Osteoblast (primary cell): ENCODE measurements around the gene NEUROD2. TPM values are rescaled to one million over a fixed set of nuclear protein-coding genes. Genes with fewer than 3 reads are reported as not detected.

Experiments used
- DNase-seq: peaks from one replicate; pipeline ENCODE4 v3.0.0; 2011; ENCODE audit warnings: low spot score, mixed read lengths; ENCODE audit not compliant: insufficient read length; ENCODE audit errors: missing footprints
- H2AFZ ChIP-seq: 2 replicates; pipeline ENCODE4 v1.6.0; 2011; ENCODE audit warnings: mild to moderate bottlenecking, low read length
- H3K27ac ChIP-seq: 2 replicates; pipeline ENCODE4 v1.5.1; 2011; ENCODE audit warnings: mild to moderate bottlenecking, low read depth, low read length, moderate library complexity
- H3K27me3 ChIP-seq: 2 replicates; pipeline ENCODE4 v1.6.0; 2012; ENCODE audit warnings: mild to moderate bottlenecking, control low read depth, inconsistent platforms, low read length, moderate library complexity; ENCODE audit not compliant: insufficient read depth
- H3K36me3 ChIP-seq: 2 replicates; pipeline ENCODE4 v1.5.1; 2011; ENCODE audit warnings: mild to moderate bottlenecking, low read length, control low read depth, moderate library complexity; ENCODE audit not compliant: insufficient read depth
- H3K4me1 ChIP-seq: 2 replicates; pipeline ENCODE4 v1.5.1; 2011; ENCODE audit warnings: mild to moderate bottlenecking, low read length, control low read depth, moderate library complexity; ENCODE audit not compliant: insufficient read depth
- H3K4me2 ChIP-seq: 2 replicates; pipeline ENCODE4 v1.6.0; 2011; ENCODE audit warnings: mild to moderate bottlenecking, low read length; ENCODE audit not compliant: insufficient read depth
- H3K4me3 ChIP-seq: fragments of 200-600 bp; sonication (generic); 3 replicates; pipeline ENCODE4 v1.5.1; 2012; ENCODE audit warnings: mild to moderate bottlenecking, low read length, inconsistent platforms; ENCODE audit not compliant: insufficient read depth
- H3K79me2 ChIP-seq: 2 replicates; pipeline ENCODE4 v1.6.0; 2012; ENCODE audit warnings: mild to moderate bottlenecking, low read length, control low read depth, inconsistent platforms; ENCODE audit not compliant: insufficient read depth
- H3K9me3 ChIP-seq: 2 replicates; pipeline ENCODE4 v1.5.1; 2011; ENCODE audit warnings: low read depth, low read length, control low read depth
- H4K20me1 ChIP-seq: 2 replicates; pipeline ENCODE4 v1.6.0; 2012; ENCODE audit warnings: mild to moderate bottlenecking, low read length, control low read depth; ENCODE audit not compliant: insufficient read depth
- total RNA-seq: library from RNA; depleted of rRNA; stranded (reverse); fragments of >200 nt; gene quantifications from 2 replicates; pipeline ENCODE4 v1.2.3, GENCODE V29; 2012
- TF ChIP-seq, protein P1 (sequence below): IDR thresholded peaks from 2 replicates; pipeline ENCODE4 v1.5.1; 2011; ENCODE audit warnings: mild to moderate bottlenecking, low read depth, low read length, moderate library complexity; ENCODE audit errors: extremely low read depth

The NEUROD2 gene
- total RNA-seq, 1 donor = not detected

DNA sequence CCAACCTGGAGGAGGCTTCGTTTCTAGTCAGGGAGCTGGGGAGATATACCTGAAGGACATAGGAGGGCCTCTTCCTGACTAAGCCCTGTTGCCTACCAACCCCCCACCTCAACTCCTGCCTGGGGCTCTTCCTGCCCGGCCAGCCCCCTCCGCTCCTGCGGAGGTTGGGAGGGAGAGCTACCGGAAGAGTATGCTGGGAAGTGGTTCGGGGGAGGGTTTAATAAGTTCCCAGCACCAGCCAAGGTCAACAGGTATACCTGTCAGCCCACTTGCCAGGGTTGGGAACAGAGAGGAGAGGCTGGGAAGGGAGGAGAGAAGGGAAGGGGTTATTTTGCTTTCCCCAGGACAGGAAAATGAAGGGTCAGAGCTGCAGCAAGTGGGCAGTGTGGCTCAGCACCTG lies 23.7 kb upstream of the NEUROD2 start:
- no peaks in the 10 kb centered on the region for H3K9me3 ChIP-seq
- no peaks in the 10 kb centered on the region for H3K36me3 ChIP-seq
- H3K27ac ChIP-seq = no peak overlapping the region
- no peaks in the 10 kb centered on the region for H3K4me1 ChIP-seq
- no peak overlapping the region for H3K4me3 ChIP-seq
- peaks cover 64% of the 10 kb centered on the region for H3K27me3 ChIP-seq
- no peaks in the 10 kb centered on the region for H3K79me2 ChIP-seq
- H2AFZ ChIP-seq = no peak overlapping the region
- DNase-seq = no peak
- TF ChIP-seq, protein P1, sequence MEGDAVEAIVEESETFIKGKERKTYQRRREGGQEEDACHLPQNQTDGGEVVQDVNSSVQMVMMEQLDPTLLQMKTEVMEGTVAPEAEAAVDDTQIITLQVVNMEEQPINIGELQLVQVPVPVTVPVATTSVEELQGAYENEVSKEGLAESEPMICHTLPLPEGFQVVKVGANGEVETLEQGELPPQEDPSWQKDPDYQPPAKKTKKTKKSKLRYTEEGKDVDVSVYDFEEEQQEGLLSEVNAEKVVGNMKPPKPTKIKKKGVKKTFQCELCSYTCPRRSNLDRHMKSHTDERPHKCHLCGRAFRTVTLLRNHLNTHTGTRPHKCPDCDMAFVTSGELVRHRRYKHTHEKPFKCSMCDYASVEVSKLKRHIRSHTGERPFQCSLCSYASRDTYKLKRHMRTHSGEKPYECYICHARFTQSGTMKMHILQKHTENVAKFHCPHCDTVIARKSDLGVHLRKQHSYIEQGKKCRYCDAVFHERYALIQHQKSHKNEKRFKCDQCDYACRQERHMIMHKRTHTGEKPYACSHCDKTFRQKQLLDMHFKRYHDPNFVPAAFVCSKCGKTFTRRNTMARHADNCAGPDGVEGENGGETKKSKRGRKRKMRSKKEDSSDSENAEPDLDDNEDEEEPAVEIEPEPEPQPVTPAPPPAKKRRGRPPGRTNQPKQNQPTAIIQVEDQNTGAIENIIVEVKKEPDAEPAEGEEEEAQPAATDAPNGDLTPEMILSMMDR = no peak
- no peaks in the 10 kb centered on the region for H4K20me1 ChIP-seq
- no peak overlapping the region for H3K4me2 ChIP-seq

DNA sequence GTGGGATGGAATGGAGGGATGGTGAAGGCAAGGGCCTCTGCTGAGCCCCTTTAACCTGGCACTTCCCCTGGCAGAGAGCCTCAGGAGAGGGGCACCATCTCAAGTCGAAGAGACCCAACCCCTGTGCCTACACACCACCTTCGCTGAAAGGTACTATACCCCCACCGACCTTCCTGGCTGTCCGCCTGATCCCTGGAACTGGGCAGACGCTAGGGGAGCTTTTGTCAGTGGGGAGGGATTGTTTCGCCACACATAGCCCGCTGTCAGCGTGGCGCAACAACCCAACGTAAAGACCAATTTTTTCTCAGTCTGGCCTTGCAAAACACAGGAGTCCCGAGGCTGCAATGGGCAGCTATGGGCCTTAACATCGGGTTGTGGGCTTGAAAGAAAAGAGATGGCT lies 22.2 kb upstream of the NEUROD2 start:
- H3K27ac ChIP-seq = no peak overlapping the region
- TF ChIP-seq, protein P1 = no peak
- no peaks in the 10 kb centered on the region for H3K36me3 ChIP-seq
- no peaks in the 10 kb centered on the region for H3K4me1 ChIP-seq
- no peak overlapping the region for H3K4me2 ChIP-seq
- H3K9me3 ChIP-seq = no peaks in the 10 kb centered on the region
- no peak overlapping the region for H3K4me3 ChIP-seq
- no peaks in the 10 kb centered on the region for H3K79me2 ChIP-seq
- no peak for DNase-seq
- H2AFZ ChIP-seq = no peak overlapping the region
- no peaks in the 10 kb centered on the region for H4K20me1 ChIP-seq
- H3K27me3 ChIP-seq = peaks cover 79% of the 10 kb centered on the region

DNA sequence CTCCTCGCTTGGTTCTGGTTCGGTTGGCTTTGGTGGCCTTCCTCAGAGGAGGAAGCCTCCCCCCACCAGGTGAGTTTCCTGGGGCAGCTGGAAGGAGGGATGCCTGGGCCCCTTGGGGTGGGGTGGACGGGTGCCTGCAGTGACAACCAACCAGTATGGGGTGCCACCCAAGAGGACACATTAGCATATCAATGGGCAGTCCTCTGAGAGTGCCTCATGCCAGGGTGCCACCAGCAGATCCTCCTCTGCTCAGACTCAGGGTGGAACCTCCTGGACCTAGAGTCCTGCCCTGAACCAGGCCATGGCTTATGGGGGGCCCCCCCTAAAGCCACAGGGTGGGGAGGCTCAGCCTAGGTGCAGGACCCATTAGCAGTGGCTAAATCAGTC lies 21.8 kb upstream of the NEUROD2 start:
- peaks cover 83% of the 10 kb centered on the region for H3K27me3 ChIP-seq

DNA sequence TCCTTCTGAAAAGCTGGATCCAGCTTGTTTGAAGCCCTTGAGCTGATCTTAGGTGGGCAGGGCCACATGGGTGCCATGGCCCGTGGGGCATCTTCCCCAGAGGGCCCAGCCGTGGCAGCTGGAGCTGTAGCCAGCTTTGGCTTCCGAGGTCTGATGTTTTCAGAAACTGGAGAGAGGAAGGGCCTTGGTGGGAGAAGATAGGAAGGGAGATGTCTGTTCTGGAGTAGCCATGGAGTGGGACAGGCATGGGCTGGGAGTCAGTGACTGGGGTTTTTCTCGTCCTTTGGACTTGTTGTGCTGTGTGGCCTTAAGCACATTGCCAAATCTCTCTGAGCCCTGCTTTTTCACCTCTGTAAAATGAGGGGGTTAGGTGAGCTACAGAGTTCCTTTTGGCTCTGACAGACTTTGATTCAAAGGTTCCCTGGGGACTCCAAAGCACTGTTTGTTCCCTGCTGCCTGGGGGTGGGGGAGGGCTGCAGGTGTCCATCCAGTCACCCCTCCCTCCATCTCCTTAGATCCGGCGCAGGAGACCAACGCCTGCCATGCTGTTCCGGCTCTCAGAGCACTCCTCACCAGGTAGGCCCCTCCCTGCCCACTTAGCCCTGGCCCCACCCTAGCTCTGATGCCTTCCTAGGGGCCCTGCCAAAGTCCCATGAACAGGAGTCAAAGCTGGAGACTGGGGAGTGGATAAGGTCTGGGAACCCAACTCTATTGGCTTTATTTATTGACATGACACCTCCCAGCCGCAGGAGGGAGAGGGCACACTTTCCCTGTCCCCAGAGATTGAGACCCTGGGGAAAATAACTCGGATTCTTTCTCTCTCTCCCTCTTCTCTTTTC lies 21.2 kb upstream of the NEUROD2 start:
- H2AFZ ChIP-seq = no peak overlapping the region
- peaks cover 84% of the 10 kb centered on the region for H3K27me3 ChIP-seq
- no peaks in the 10 kb centered on the region for H4K20me1 ChIP-seq
- peak; percentile 92 for DNase-seq
- no peak overlapping the region for H3K4me2 ChIP-seq
- H3K27ac ChIP-seq = no peak overlapping the region
- no peaks in the 10 kb centered on the region for H3K9me3 ChIP-seq
- H3K4me3 ChIP-seq = no peak overlapping the region
- H3K79me2 ChIP-seq = no peaks in the 10 kb centered on the region
- TF ChIP-seq, protein P1 = no peak
- no peaks in the 10 kb centered on the region for H3K4me1 ChIP-seq
- H3K36me3 ChIP-seq = no peaks in the 10 kb centered on the region

More for the DNA sequence above, 21.8 kb upstream of the NEUROD2 start:
- H2AFZ ChIP-seq = no peak overlapping the region
- H3K4me1 ChIP-seq = no peaks in the 10 kb centered on the region
- DNase-seq = no peak
- no peak overlapping the region for H3K4me3 ChIP-seq
- TF ChIP-seq, protein P1 = no peak
- H3K4me2 ChIP-seq = no peak overlapping the region
- H3K79me2 ChIP-seq = no peaks in the 10 kb centered on the region
- H3K36me3 ChIP-seq = no peaks in the 10 kb centered on the region
- no peaks in the 10 kb centered on the region for H4K20me1 ChIP-seq
- H3K9me3 ChIP-seq = no peaks in the 10 kb centered on the region
- no peak overlapping the region for H3K27ac ChIP-seq
